HCT116 (cell line): ENCODE measurements around the gene HUS1B. TPM values are rescaled to one million over a fixed set of nuclear protein-coding genes. Genes with fewer than 3 reads are reported as not detected.

ENCODE experiments used
- ATAC-seq: fragments of 200-7000 bp; cut with Tn5 transposase; 2 replicates; pipeline ENCODE4 v1.9.1; 2020; ENCODE audit warnings: mild to moderate bottlenecking, moderate library complexity
- BruUV-seq: library from RNA; stranded (reverse); fragments of 400-500 nt; replicated peaks from 2 replicates; lab custom pipeline; 2021; lab: Mats Ljungman, UMichigan
- CTCF ChIA-PET: fragments of 300-600 bp; sonication (Branson Sonifier 250); formaldehyde crosslinking; loops from one replicate; lab custom pipeline; 2021; ENCODE audit warnings: antibody characterized with exemption; lab: Charles Lee
- POLR2A ChIA-PET: fragments of 300-600, 350-600 bp; sonication (Branson Sonifier 250); formaldehyde crosslinking; loops from one replicate; lab custom pipeline; 2021; ENCODE audit warnings: antibody characterized with exemption; lab: Charles Lee
- RAD21 ChIA-PET, 2 experiments: fragments of 300-600 bp; sonication (Branson Sonifier 250); formaldehyde crosslinking; loops; one replicate each; lab custom pipeline; 2023; ENCODE audit warnings: low total read pairs in 2 of 2; ENCODE audit not compliant: uncharacterized antibody in 2 of 2, unreplicated experiment in 2 of 2, low non-redundant PET in 1 of 2; lab: Charles Lee
- DNase-seq: peaks from one replicate; pipeline ENCODE4 v3.0.0-alpha.2; 2010; ENCODE audit warnings: low read depth, low spot score
- H2AFZ ChIP-seq: fragments of 200-600 bp; shearing (Covaris generic), sonication (generic); 2 replicates; pipeline ENCODE4 v1.6.1; 2017; ENCODE audit warnings: low read depth, mixed run types, mixed read lengths, antibody characterized with exemption, low read length; ENCODE audit not compliant: poor library complexity, severe bottlenecking
- H3K27ac ChIP-seq: 2 replicates; pipeline ENCODE4 v1.5.1; 2012; ENCODE audit warnings: low read depth, low read length
- H3K27me3 ChIP-seq: fragments of 200-600 bp; sonication (generic); 2 replicates; pipeline ENCODE4 v1.6.1; 2016; ENCODE audit warnings: mixed run types, low read length, mixed read lengths; ENCODE audit not compliant: insufficient read depth
- H3K36me3 ChIP-seq, 2 experiments: fragments of 200-500 bp in 1 of 2; fragments of 200-600 bp in 1 of 2; sonication (Bioruptor generic) in 1 of 2; sonication (generic) in 1 of 2; 2 replicates each; pipeline versions ENCODE4 v1.5.1 to v1.6.1; 2014 to 2016; ENCODE audit warnings: low read length in 2 of 2, inconsistent platforms in 1 of 2, mixed read lengths in 1 of 2, mixed run types in 1 of 2; ENCODE audit not compliant: insufficient read depth in 2 of 2, control insufficient read depth in 1 of 2
- H3K4me1 ChIP-seq, 2 experiments: fragments of 200-600 bp in 1 of 2; sonication (generic) in 1 of 2; 2 replicates each; pipeline versions ENCODE4 v1.5.1 to v1.6.1; 2012 to 2017; ENCODE audit warnings: low read length in 2 of 2, inconsistent platforms in 1 of 2, mild to moderate bottlenecking in 1 of 2, mixed read lengths in 1 of 2, mixed run types in 1 of 2, moderate library complexity in 1 of 2; ENCODE audit not compliant: insufficient read depth in 2 of 2, control insufficient read depth in 1 of 2
- H3K4me2 ChIP-seq: fragments of 200-600 bp; sonication (generic); 2 replicates; pipeline ENCODE4 v1.6.1; 2017; ENCODE audit warnings: mixed run types, low read length, mixed read lengths
- H3K4me3 ChIP-seq, 2 experiments: fragments of 200-600 bp in 1 of 2; sonication (generic) in 1 of 2; replicated peaks in 1 of 2; 2 replicates each; pipeline ENCODE4 v1.5.1; 2011 to 2016; ENCODE audit warnings: low read length in 2 of 2, control low read depth in 1 of 2, low read depth in 1 of 2, mild to moderate bottlenecking in 1 of 2, mixed read lengths in 1 of 2, mixed run types in 1 of 2
- H3K79me2 ChIP-seq: fragments of 200-600 bp; sonication (generic); 2 replicates; pipeline ENCODE4 v1.6.1; 2017; ENCODE audit warnings: mild to moderate bottlenecking, mixed run types, low read length, moderate library complexity, mixed read lengths; ENCODE audit not compliant: insufficient read depth
- H3K9ac ChIP-seq: fragments of 200-600 bp; sonication (generic); 2 replicates; pipeline ENCODE4 v1.6.1; 2016; ENCODE audit warnings: low read length, mixed read lengths
- H3K9me2 ChIP-seq: fragments of 200-600 bp; sonication (generic), shearing (Covaris generic); 2 replicates; pipeline ENCODE4 v1.6.1; 2017; ENCODE audit warnings: mixed run types, mild to moderate bottlenecking, moderate library complexity; ENCODE audit not compliant: insufficient read depth
- H3K9me3 ChIP-seq, 2 experiments: fragments of 200-500 bp in 1 of 2; fragments of 200-600 bp in 1 of 2; sonication (Bioruptor generic) in 1 of 2; sonication (generic) in 1 of 2; 2 replicates each; pipeline ENCODE4 v1.6.1; 2014 to 2017; ENCODE audit warnings: low read length in 2 of 2, mixed read lengths in 2 of 2, inconsistent platforms in 1 of 2, low read depth in 1 of 2, mild to moderate bottlenecking in 1 of 2, mixed run types in 1 of 2, moderate library complexity in 1 of 2; ENCODE audit not compliant: control insufficient read depth in 1 of 2, insufficient read depth in 1 of 2
- H4K20me1 ChIP-seq: fragments of 200-600 bp; sonication (generic), shearing (Covaris generic); 2 replicates; pipeline ENCODE4 v1.6.1; 2017; ENCODE audit warnings: mixed run types, mild to moderate bottlenecking, moderate library complexity; ENCODE audit not compliant: insufficient read depth
- ATF3 ChIP-seq: IDR thresholded peaks from 2 replicates; pipeline ENCODE4 v1.6.1; 2012
- CBX3 ChIP-seq: IDR thresholded peaks from 2 replicates; pipeline ENCODE4 v1.6.1; 2012; ENCODE audit warnings: low read depth
- CTCF ChIP-seq, 3 experiments: fragments of 200-600 bp in 1 of 3; sonication (generic) in 1 of 3; IDR thresholded peaks in 2 of 3; conservative IDR thresholded peaks in 1 of 3; 2 replicates each; pipeline ENCODE4 v1.5.1; 2012 to 2017; ENCODE audit warnings: low read depth in 2 of 3, low read length in 2 of 3, antibody characterized with exemption in 1 of 3, borderline replicate concordance in 1 of 3, control low read depth in 1 of 3, mild to moderate bottlenecking in 1 of 3, mixed read lengths in 1 of 3, mixed run types in 1 of 3, moderate library complexity in 1 of 3; ENCODE audit not compliant: insufficient read depth in 1 of 3
- EGR1 ChIP-seq: IDR thresholded peaks from 2 replicates; pipeline ENCODE4 v1.6.1; 2012; ENCODE audit warnings: low read depth
- EZH2 ChIP-seq: fragments of 200-600 bp; sonication (generic); IDR thresholded peaks from 2 replicates; pipeline ENCODE4 v1.6.1; 2017; ENCODE audit warnings: antibody characterized with exemption, mixed run types
- EZH2phosphoT487 ChIP-seq: fragments of 200-600 bp; IDR thresholded peaks from 2 replicates; pipeline ENCODE4 v1.6.1; 2018; ENCODE audit warnings: antibody characterized with exemption, borderline replicate concordance
- FOSL1 ChIP-seq: IDR thresholded peaks from 2 replicates; pipeline ENCODE4 v1.6.1; 2012; ENCODE audit warnings: low read depth
- MAX ChIP-seq: IDR thresholded peaks from 2 replicates; pipeline ENCODE4 v1.6.1; 2012
- POLR2AphosphoS5 ChIP-seq: IDR thresholded peaks from 2 replicates; pipeline ENCODE4 v1.6.1; 2011; ENCODE audit warnings: mild to moderate bottlenecking, low read depth, low read length, moderate library complexity
- RAD21 ChIP-seq: IDR thresholded peaks from 2 replicates; pipeline ENCODE4 v1.6.1; 2012; ENCODE audit warnings: low read depth, mild to moderate bottlenecking
- REST ChIP-seq: IDR thresholded peaks from 2 replicates; pipeline ENCODE4 v1.6.1; 2012; ENCODE audit warnings: low read depth
- SRF ChIP-seq: IDR thresholded peaks from 2 replicates; pipeline ENCODE4 v1.6.1; 2012; ENCODE audit warnings: low read depth
- TCF7L2 ChIP-seq: IDR thresholded peaks from 2 replicates; pipeline ENCODE4 v1.7.0; 2011; ENCODE audit warnings: borderline replicate concordance, inconsistent platforms; ENCODE audit not compliant: insufficient read depth, insufficient read length; ENCODE audit errors: extremely low read depth
- YY1 ChIP-seq: IDR thresholded peaks from 2 replicates; pipeline ENCODE4 v1.6.1; 2011; ENCODE audit warnings: low read length, low read depth, moderate library complexity, mild to moderate bottlenecking; ENCODE audit not compliant: insufficient replicate concordance; ENCODE audit errors: extremely low read depth
- ZBTB33 ChIP-seq: IDR thresholded peaks from 2 replicates; pipeline ENCODE4 v1.6.1; 2011; ENCODE audit warnings: mild to moderate bottlenecking, low read length, moderate library complexity; ENCODE audit not compliant: insufficient replicate concordance; ENCODE audit errors: extremely low read depth
- ZFX ChIP-seq: fragments of 450-650 bp; IDR thresholded peaks from 2 replicates; pipeline ENCODE4 v1.6.1; 2017
- intact Hi-C: fragments of 100-400 bp; cut with micrococcal nuclease; formaldehyde crosslinking; loops from 2 replicates; pipeline ENCODE4 v1.10.0; 2022
- total RNA-seq: library from RNA; stranded (reverse); gene quantifications from one replicate; pipeline ENCODE4 v1.2.1, GENCODE V29; 2021; ENCODE audit not compliant: unreplicated experiment

HUS1B gene
- total RNA-seq, 1 experiment from 2014 or later, result 0.76 TPM

- Histone ChIP-seq H4K20me1 (no peaks in the 10 kb centered on the region), H3K4me3 (no peak overlapping the region), H3K9me2 (no peaks in the 10 kb centered on the region), H3K9ac (no peak overlapping the region), H3K4me2 (no peak overlapping the region), H3K36me3 (no peaks in the 10 kb centered on the region), H3K9me3 (no peaks in the 10 kb centered on the region), H3K79me2 (peaks cover 47% of the 10 kb centered on the region), H3K4me1 (no peaks in the 10 kb centered on the region), H3K27ac (no peak overlapping the region), H2AFZ (no peak overlapping the region)
- BruUV-seq, result no TSS peak
- no peak for ATAC-seq
- intact Hi-C loops, result no loop called here
- ChIA-PET POLR2A (no interaction called here), CTCF (interaction anchor here (1.0 kb wide), 1 partner anchor 82 kb away, joined by 3 read pairs; no protein-coding TSS in a partner anchor)
- TF ChIP-seq TCF7L2 (no peak), CTCF (IDR thresholded peaks at IDR 0.05 in 2 of 3, conservative IDR thresholded peaks at IDR 0.05 in 1 of 3; ENCODE audit: borderline replicate concordance in 1 of 3, insufficient read depth in 1 of 3, low read depth in 2 of 3, low read length in 2 of 3) (no peak), ZFX (no peak), EZH2 (no peak), FOSL1 (no peak), POLR2AphosphoS5 (no peak), EZH2phosphoT487 (no peak), SRF (no peak), ATF3 (no peak), REST (no peak), MAX (no peak), CBX3 (no peak), RAD21 (no peak), EGR1 (no peak), ZBTB33 (no peak), YY1 (no peak)
- TF ChIP-seq, all 23 proteins: peak for 0
- H3K27me3 ChIP-seq, result no peaks in the 10 kb centered on the region
- DNase-seq, result no peak
- RAD21 ChIA-PET, result no interaction called here
Observed at GRCh38 chr6:674956-675355, 18.1 kb upstream of the HUS1B start.
